GM21528 (cell line): ENCODE measurements around the gene ACSF3.
A peak's percentile ranks its signal among the peaks of the same experiment; 100 is the strongest.

Experiments
- ATAC-seq: cut with Tn5 transposase; IDR thresholded peaks from one replicate; pipeline ENCODE4 v1.9.1; 2021; ENCODE audit warnings: mild to moderate bottlenecking, moderate library complexity; ENCODE audit not compliant: unreplicated experiment, low FRiP score

The ACSF3 gene

DNA sequence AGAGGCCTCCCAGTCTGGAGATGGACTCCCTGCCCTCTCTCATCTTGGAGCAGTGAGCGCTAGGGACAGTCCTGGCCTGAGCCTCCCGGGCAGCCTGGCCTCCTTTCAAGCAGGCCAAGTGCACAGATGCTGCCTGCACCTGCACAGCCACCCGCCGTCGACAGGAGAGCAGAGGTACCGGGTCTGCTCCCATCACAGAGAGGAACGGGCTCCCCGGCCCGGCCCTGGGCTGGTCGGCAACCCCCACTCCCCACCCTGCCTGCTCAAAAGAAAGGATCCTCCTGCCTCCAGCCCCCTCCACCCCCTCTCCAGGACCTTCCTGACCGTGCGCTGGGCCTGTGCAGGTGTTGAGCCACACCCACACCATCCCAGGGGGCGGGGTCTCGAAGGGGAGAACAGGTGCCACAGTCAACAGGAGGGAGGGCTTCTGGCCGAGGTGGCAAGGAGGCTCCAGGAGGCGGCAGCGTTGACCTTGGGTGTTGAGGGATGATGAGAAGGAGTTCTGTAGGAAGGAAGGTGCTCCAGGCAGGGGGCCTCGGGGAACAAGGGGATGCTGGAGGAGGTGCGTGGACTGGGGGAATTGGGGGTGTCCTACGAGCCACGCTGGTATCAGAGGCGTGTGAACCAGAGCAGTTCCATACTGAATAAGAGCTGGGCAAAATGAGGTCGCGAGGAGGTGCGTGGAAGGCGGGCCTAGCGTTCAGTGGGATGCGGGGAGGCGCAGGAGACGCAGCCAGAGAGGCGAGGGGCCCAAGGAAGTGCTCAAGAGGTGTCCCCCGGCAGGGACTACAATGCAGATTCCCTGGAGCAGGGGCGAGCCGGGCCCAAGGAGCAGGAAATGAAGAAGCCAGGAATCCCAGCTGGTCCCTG lies 76.9 kb downstream of the ACSF3 start:
- ATAC-seq: no peak

DNA sequence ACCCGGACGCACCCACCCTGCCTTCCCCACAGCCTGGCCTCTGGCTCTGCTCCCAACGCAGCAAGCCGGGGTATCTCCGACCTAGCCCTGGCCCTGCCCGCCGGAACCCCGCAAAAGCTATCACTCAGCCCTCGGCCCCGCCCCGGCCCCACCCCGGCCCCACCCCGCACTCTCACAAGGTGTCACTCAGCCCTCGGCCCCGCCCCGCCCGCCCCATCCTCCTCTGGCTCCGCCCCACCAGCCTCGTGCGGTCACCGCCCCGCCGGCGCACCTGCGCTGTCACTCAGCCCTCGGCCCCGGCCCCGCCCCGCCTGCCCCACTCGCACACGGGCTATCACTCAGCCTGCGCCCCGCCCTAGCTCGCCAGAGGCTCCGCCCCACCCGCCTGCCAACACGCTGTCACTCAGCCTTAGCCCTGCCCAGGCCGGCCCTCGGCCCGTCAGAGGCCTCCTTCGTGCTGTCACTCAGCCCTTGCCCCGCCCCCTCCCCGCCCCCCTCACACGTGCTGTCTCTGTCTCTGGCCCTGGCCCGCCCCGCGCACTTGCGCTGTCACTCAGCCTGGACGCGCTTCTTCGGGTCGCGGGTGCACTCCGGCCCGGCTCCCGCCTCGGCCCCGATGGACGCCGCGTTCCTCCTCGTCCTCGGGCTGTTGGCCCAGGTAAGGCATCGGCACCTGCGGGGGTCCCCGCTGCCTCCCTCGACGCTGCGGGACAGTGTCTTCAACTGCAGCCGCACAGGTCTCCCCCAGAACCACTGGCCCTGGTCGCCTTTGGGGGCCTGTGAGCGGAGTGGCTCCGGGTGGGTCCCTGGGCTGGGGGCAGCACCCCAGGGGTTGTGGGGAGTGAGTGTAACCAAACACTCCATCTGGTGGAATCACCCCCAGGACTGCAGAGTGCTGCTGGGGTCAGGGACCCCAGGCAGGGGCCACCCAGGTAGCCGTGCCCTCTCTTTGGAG lies 77.8 kb downstream of the ACSF3 start, which contains the start of gene CDH15:
Gene CDH15 (plus strand): TSS at position 533 of the 955 bp plus-strand sequence. CDS start 84 bp downstream, at position 617.
- ATAC-seq: peak; percentile 64

DNA sequence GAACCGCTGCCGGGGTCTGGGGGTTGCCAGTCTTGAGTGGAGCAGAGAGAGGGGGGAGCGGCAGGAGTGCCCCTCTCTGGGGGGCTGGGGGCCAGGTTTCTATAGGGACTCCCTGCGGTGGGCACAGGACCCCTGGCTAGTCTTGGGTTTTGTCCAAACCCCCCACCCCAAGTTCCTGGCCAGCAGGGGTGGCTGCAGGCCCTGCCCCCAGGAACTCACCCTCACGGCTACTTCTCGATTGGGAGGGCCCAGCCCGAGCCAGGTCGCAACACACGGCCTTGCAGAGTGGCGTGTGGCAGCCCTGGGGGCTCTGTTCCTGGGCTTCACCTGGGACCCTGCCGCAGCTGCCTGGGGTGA lies 78.5 kb downstream of the ACSF3 start:
- ATAC-seq: no peak

DNA sequence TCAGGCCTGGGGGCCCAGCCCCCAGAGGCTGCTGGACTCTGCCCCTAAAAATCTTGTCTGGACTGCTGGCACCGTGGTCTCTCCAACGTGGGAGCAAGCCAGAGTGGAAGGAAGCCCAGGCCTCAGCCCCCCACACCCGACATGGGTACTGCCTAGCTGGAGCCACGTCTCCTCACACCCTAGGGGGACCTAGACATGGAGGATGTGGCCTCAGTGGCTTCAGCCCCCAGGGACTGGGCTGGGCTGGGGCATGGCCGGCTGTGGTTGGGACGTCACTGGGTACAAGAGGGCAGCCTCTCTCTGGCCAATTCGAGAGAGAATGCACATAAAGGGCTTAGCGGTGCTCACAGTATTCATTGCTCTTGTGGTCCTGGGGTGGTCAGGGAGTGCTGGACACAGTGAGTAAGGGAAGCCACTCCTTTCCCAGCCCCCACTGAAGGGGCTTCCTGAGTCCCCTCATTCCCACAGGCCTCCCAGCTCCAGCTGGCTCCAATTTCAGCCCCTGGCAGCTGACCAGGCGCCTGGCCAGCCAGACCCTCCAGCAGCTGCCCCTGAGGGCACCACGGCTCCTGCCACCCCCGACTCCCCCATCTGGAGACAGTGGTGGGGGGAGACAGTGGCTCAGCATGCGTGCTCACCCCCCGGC lies 79.0 kb downstream of the ACSF3 start:
- no peak for ATAC-seq

DNA sequence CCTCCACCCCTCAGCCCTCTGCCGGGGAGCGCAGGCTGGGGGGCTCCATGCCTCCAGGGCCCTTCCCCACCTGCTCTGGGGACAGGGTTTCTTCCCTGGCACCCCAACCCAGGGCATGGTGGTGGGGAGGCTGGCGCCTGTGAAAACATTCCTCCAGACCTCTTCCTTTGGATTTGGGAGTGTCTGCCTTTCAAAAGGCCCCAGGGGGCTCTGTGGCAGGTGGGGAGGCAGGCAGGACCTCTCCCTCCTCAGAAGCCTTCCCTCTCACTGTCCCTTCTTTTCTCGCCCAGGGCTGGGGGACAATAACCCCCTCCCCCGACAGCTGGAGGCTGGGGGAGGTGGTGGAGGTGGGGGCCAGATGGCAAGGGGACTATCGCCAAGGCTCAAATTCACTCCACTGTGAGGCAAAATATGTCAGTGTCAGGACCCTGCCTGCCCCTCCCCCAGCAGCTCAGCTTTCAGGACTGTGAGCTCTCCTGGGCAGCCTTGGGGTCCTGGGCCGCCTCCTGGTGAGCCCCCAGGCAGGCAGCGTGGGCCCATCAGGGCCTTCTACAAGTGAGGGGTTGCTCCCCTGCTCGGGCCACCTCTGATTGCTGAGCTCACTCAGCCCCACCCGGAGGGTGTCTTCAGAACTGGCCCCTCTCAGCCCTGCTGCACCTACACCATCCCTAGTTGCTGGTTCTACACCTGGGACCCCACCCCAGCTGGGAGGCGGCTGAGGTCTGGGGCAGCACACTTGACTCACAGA lies 79.7 kb downstream of the ACSF3 start:
- ATAC-seq: no peak

DNA sequence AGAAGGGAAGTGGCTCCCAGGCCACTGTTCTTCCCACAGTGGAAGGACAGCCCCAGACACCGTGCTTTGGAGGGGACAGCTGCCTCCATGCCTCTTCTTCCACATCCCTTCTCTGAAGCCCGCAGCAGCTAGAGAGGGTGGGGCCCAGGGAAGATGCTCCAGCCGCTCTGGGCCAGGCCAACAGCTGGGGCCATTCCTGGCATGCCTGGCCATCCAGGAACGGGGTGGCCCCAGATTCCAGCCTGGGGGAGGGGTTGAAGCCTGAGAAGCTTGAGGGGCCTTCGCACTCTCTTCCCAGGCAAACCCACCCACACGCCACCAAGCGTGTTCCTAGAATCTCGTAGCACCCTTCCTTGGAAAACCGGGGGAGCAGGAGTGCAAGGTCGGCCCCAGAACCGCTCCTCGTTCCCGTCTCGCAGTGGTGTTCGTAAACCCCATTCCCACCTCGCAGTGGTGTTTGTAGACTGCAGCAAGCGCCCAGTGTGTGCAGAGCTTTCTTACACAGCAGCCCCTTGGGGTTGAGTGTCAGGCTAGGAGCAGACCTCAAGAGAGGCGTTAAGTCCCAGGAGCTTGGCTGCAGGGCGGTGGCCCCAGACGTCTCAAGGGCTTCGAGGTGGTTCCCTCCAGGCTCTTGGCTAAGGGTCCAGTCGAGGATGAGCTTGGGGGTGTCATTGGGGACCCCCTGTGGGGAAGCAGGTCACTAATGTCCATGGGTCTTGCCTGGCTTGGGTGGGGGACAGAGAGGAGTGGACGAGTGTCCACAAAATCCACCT lies 80.6 kb downstream of the ACSF3 start:
- ATAC-seq: no peak

DNA sequence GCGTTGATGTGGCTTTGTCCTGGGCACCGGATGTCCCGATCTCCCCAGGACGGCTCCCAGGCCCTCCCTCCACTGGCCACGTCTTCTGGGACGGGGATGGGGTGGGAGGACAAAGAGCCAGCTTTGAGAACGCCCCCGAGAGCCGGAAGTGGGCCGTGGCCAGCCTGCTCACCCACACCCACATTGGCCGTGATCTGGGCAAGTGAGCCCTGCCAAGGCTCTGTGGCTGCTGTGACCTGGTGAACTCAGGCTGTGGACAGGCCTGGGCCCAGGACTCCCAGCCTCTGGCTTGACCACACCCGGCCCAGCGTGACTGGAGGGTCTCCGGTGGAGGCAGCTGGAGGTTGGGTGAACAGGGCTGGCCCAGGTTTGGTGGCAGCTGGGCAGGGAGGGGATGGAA lies 81.2 kb downstream of the ACSF3 start:
- ATAC-seq: no peak

DNA sequence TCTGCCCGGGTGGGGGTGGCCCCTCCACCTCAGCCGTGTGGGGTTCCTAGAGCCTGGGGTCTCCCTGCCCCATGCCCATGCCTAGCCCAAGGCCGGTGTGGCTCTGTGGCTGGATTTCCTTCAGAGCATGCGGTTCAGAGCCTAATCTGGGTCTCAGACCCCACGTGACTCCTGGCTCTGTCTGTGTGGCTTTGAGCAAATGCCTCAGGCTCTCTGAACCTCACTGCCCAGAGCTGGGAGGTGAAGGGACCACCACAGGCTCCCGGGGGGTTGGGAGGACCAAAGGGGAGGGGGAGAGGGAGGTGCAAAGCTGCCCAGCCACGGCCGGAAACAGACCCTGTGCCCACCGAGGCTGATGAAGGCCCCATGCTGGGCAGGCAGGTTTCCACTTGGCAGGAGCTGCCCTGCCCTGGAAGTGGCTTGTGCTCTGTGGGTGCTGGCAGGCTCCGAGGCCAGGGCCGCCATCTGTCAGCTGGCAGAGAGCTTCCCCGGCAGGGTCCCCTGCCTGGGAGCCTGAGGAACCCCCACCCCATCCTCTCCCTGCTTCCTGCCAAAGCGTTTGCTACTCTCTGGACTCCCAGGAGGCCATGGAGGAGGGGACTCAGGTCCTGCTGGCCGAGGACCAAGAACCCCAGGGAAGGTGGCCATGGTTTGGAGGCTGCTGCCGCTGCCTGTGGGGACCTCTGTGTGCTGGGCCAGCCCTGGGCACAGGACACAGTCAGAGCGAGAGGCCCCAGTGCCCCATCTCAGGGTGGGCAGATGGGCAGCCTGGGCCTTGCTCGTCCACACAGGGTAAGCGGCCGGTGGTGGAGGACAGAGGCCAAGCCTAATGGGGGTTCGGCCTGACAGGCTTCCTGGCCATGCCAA lies 81.9 kb downstream of the ACSF3 start:
- no peak for ATAC-seq

DNA sequence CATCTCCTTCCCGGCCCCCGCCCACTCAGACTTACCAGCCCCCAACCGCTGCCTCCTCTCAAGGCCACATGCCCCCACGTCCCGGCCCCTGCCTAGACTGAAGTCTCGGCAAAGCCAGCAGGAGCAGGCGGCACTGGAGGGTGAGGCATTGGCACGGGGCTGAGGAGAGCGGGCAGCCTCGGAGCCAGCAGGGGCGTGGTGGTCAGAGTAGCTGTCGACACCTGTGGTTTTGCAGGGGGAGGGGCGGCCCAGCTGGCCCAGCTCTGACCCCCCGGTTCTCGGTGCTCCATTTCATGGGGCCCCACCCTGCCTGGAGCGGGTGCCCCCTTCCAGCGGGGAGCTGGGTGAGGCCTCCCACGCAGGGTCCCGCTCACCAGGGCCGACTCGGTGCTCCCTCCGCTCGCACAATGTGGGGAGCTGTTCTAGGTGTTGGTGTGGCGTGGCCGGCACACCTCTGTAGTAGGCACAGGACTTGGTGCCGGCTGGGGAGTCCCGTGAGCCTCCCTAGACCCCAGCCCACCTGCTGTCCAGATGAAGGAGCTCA lies 82.6 kb downstream of the ACSF3 start:
- ATAC-seq: no peak

DNA sequence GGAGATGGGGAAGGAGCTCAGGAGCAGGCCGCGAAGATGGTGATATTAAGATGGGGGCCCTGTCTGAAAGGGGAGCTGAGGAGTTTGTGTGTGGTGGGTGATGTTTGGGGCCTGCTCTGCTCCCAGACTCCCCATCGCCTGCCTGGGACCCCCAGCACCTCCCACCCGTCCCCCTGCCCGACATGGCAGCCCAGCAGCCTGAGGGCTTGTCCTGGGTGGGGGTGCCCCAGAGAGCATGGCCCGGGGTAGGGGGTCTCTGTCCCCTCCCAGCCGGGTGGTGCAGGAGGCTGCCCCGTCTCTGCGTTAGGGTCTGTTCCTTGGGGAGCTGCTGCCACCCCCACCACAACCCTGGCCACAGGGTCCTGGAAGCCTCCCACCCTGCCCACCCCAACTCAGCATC lies 83.1 kb downstream of the ACSF3 start:
- ATAC-seq: no peak

DNA sequence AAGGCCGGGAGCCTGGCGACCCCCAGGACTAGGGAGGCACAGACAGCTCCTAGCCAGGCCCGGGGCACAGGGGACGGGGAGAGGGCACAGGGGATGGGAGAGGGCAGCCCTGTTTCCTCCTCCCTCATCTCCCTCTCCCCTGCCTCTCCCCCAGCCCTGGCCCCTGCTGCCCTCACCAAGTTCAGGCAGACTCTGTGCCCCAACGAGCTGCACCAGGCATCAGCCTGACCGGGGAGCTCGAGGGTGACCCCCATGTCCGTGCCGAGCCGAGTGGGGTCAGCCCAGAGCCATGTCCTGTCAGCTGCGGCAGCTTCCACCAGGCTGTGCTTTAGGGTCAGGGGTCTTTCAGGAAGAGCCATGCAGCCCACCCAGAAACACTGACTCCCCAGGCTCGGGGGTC lies 83.8 kb downstream of the ACSF3 start:
- no peak for ATAC-seq

DNA sequence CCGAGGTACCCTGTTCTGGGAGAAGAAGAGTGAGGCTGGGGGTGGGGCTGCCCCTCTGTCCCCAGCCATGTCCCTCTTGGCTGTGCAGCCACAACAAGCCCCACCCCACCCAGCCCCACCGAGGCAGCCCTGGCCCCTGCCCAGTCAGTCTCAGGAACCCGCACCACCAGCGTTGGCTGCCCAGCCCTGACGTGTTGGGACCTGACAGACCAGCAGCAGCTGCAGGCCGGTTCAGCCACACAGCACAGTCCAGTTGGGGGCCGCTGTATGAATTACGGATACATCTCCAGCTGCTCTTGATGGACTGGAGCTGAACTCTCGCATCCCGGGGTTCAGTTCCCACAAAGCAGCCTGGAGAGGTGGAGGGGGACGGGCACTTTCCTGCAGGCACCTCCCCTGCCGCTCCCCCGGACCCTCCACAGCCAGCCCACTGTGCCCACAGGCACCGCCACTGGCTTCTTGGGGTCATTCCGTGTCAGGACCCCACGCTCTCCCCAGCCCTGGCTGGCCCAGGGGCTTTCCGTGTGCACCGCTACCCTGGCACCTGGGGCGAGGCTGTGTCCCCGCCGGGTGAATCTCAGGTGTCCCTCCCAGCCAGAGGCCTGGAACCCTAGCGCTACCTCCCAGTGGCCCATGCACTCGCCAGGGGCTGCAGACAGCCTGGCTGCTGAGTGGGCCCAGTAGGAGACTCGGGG lies 84.9 kb downstream of the ACSF3 start:
- ATAC-seq: no peak

DNA sequence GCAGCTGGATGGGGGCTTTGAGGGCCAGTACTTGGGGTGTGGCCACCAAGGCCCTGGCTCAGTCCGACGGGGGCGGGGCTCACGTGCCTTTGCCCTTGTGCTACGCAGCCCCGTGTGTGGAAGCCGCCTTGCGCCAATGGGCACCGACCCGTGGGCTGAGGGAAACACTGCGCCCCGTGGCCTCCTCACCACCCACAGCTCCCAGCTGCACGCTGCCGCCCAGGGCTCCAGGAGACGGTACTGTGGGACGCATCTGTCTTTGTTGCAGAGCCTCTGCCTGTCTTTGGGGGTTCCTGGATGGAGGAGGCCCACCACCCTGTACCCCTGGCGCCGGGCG lies 85.5 kb downstream of the ACSF3 start:
- no peak for ATAC-seq

DNA sequence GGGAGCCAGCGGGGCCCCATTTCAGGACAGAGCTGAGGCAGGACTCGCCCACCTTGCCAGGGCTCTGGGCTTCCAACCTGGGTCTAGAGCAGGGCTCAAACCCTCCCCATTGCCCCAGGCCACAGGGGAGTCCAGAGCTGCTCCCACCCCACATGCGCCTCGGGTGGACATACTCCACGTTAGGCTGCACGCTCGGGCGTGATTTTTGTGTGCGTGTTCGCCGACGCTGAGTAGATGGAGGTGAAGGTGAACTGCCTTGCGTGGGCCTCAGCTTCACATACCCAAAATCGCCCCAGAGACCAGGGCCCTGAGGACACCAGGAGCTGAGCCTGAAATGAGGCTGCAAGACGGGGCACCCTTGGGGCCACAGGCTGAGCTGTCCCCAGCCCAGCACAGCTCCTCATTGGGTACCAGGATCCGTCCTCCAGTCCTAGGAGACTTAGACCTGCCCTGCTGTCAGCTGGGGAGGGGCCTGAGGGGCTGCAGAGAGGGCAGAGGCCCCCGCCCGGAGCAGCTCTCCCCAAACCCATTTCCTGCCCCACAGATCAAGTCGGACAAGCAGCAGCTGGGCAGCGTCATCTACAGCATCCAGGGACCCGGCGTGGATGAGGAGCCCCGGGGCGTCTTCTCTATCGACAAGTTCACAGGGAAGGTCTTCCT lies 86.1 kb downstream of the ACSF3 start:
- ATAC-seq: no peak

DNA sequence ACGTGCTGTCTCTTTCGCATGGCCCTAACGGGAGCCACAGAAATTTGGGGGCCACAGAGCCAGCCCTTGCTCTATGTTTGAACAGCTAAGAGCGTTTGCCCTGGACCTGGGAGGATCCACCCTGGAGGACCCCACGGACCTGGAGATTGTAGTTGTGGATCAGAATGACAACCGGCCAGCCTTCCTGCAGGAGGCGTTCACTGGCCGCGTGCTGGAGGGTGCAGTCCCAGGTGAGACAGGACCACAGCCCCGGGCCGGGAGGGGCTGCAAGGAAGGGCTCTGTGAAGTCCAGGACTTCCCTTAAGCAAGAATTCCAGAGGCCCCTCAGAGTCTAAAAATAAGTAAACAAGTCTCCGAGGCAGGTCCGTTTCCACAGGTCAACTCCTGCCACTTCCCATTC lies 89.8 kb downstream of the ACSF3 start:
- no peak for ATAC-seq

DNA sequence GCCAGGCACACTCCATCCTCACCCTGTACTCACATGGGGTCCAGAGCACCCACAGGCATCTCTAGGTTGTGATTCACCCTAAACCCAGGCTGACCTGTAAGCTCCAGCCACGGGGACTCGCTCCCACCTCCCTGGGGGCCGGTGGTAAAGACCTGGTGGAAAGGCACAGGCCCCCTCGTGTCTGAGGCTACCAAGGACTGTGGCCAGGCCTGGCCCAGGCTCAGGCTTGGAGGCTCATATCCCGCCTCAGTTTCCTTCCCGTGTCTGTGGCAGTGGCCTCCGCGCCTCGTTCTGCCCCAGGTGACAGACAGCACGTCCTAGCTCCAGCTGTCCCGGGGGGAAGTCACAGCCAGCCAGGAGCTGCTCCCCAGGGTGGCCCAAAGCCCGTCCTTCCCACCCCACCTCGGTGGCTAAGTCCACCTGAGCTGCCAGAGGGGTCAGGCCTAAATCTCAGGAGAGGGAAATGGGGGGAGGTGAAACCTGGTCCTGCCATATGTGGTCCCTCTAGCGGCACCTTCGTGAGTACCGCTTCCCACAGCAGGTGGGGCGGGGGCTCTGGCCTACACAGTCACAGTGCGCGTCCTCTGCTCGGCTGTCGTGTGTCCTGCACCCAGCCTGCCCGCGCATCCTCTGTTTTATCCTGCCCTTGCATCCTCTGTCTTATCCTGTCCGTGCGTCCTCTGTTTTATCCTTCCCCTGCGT lies 90.5 kb downstream of the ACSF3 start:
- ATAC-seq: no peak

DNA sequence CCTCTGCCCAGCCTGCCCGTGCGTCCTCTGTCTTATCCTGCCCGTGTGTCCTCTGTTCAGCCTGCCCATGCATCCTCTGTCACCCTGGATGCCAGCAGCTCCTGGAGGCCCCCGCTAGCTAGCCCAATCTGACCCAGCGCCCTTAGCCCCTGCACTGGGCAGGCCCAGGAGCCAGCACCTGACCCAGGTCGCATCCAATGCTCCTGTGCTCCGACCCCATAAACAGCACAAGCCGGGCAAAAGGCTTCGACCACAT lies 91.0 kb downstream of the ACSF3 start:
- no peak for ATAC-seq
